ENCODE measurements around the gene COMMD10. TPM values are rescaled to one million over a fixed set of nuclear protein-coding genes. Genes with fewer than 3 reads are reported as not detected.

Gene COMMD10
- total and polyA plus RNA-seq, 2 donors (not counting 1 experiment from before 2014, with no cell fraction given), result 19.8 to 48.7 TPM

DNA sequence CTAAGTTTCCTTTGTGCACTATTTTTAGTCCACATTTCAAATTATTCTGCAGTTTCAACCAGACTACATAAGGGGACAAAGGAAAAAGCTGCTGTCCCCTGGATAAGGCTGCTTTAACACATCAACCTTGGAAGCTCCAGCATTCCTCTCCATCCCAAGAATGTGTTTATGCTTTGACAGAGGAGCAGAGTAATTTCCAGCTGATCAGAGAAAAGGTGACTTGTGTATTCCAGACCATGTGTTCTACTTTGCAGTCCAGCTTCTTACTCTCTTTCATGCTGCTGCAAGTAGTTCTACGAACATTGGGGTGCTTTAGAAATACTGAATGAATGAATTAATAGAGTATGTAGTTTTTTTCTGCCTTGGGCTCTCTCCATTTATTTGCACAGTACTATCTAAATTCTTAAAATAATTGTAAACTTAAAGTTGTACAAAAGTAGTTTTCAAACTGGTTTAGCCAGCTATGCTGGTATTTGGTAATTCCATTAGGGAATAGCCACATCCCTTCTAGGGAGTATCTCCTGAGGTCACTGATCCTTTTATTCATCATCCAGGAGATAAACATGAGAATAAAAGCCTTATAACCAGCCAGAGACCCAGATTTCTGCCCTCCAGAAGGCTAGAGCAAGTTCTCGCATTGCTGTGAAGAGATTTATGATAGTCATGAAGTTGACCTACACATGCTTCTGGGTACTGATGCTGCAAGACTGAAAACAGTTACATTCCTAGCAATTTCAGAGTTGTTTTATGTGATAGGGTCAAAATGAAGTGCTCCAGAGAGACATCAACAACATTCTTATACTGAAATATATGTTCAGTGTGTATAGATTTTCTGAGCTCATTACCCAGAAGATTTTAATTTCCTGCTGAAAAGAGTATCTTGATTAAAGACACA is 215.2 kb downstream of the COMMD10 start:
- no peak for ATAC-seq (ENCODE audit: low read depth)
- peaks cover 15 to 55% of the 10 kb centered on the region in 2 experiments for H3K36me3 ChIP-seq (replicated peaks in 1 of 2; ENCODE audit: control extremely low read depth in 1 of 2, control insufficient read depth in 1 of 2, extremely low read depth in 1 of 2, insufficient read depth in 2 of 2, low read length in 1 of 2)
- WGBS (ENCODE audit: insufficient coverage), result no CpG with 5 or more reads among the region's 2 CpGs
- H3K27ac ChIP-seq (ENCODE audit: low read length in 2 of 2), result no peak overlapping the region
- H3K4me2 ChIP-seq (replicated peaks; ENCODE audit: low read depth, low read length, poor library complexity, severe bottlenecking), result no peak overlapping the region
- H2AFZ ChIP-seq (ENCODE audit: insufficient read depth, low read depth, low read length, poor library complexity, severe bottlenecking), result no peak overlapping the region
- H3K27me3 ChIP-seq (replicated peaks in 1 of 4; ENCODE audit: control extremely low read depth in 1 of 4, control insufficient read depth in 3 of 4, insufficient read depth in 4 of 4, low read length in 3 of 4), result no peaks in the 10 kb centered on the region
- TF ChIP-seq, protein P1, sequence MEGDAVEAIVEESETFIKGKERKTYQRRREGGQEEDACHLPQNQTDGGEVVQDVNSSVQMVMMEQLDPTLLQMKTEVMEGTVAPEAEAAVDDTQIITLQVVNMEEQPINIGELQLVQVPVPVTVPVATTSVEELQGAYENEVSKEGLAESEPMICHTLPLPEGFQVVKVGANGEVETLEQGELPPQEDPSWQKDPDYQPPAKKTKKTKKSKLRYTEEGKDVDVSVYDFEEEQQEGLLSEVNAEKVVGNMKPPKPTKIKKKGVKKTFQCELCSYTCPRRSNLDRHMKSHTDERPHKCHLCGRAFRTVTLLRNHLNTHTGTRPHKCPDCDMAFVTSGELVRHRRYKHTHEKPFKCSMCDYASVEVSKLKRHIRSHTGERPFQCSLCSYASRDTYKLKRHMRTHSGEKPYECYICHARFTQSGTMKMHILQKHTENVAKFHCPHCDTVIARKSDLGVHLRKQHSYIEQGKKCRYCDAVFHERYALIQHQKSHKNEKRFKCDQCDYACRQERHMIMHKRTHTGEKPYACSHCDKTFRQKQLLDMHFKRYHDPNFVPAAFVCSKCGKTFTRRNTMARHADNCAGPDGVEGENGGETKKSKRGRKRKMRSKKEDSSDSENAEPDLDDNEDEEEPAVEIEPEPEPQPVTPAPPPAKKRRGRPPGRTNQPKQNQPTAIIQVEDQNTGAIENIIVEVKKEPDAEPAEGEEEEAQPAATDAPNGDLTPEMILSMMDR (IDR thresholded peaks at IDR 0.05), result no peak
- TF ChIP-seq EZH2 (IDR thresholded peaks at IDR 0.05; ENCODE audit: borderline replicate concordance, insufficient read depth, low read depth, low read length, poor library complexity, severe bottlenecking), result no peak
- no peak overlapping the region for H3K9ac ChIP-seq (ENCODE audit: low read length)
- H3K9me3 Mint-ChIP-seq (ENCODE audit: insufficient read depth), result peaks cover 20% of the 10 kb centered on the region
- no peaks in the 10 kb centered on the region for H3K4me1 Mint-ChIP-seq
- H3K79me2 ChIP-seq (ENCODE audit: control insufficient read depth, insufficient read depth, low read length), result no peaks in the 10 kb centered on the region
- DNase-seq, result no peak
- no peak overlapping the region for H3K27ac Mint-ChIP-seq
- peaks cover 5 to 16% (median 10%) of the 10 kb centered on the region in 3 donors for H3K9me3 ChIP-seq (ENCODE audit: control extremely low read depth in 1 of 3, control insufficient read depth in 2 of 3, insufficient read depth in 1 of 3, low read length in 2 of 3)
- H4K20me1 ChIP-seq (ENCODE audit: control insufficient read depth, insufficient read depth, low read length, poor library complexity, severe bottlenecking), result no peaks in the 10 kb centered on the region
- no peaks in the 10 kb centered on the region for H3K27me3 Mint-ChIP-seq
- POLR2A ChIA-PET, result no interaction called here
- CTCF ChIA-PET, result no interaction called here
- no peak overlapping the region for H3K4me3 ChIP-seq (ENCODE audit: control extremely low read depth in 1 of 5, extremely low read depth in 1 of 5, insufficient read depth in 1 of 5, low read depth in 2 of 5, low read length in 4 of 5)
- H3K4me3 Mint-ChIP-seq, result no peak overlapping the region
- H3K4me1 ChIP-seq (ENCODE audit: control insufficient read depth in 2 of 2, insufficient read depth in 2 of 2, low read length in 2 of 2), result no peaks in the 10 kb centered on the region
- intact Hi-C loops (cut with micrococcal nuclease), result no loop called here

DNA sequence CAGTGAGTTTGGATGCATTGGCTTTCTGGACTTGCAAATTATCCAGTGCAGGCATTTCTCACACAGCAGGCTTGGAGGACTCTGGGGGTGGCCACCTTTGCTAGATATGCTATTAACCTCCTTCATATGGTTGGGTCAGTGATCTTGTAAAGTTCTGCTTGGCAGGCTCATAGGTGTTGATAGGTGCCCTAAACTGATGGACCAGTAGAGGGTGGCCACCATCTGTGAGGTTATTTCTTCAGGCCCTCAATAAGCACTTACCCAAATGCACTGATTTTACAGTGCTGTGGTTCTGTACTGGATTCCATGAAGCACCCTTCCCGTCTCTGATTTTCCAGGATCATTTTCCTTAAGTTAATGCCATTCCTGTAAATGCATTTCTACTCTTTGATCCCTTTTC is 216.3 kb downstream of the COMMD10 start:
- POLR2A ChIA-PET, result no interaction called here
- CTCF ChIA-PET, result no interaction called here
- Histone ChIP-seq H3K36me3 (replicated peaks in 1 of 2; ENCODE audit: control extremely low read depth in 1 of 2, control insufficient read depth in 1 of 2, extremely low read depth in 1 of 2, insufficient read depth in 2 of 2, low read length in 1 of 2) (peaks cover 15 to 65% of the 10 kb centered on the region in 2 experiments), H3K4me1 (ENCODE audit: control insufficient read depth in 2 of 2, insufficient read depth in 2 of 2, low read length in 2 of 2) (no peaks in the 10 kb centered on the region), H3K79me2 (ENCODE audit: control insufficient read depth, insufficient read depth, low read length) (no peaks in the 10 kb centered on the region), H4K20me1 (ENCODE audit: control insufficient read depth, insufficient read depth, low read length, poor library complexity, severe bottlenecking) (no peaks in the 10 kb centered on the region), H3K27ac (ENCODE audit: low read length in 2 of 2) (no peak overlapping the region), H3K4me2 (replicated peaks; ENCODE audit: low read depth, low read length, poor library complexity, severe bottlenecking) (no peak overlapping the region), H3K4me3 (ENCODE audit: control extremely low read depth in 1 of 5, extremely low read depth in 1 of 5, insufficient read depth in 1 of 5, low read depth in 2 of 5, low read length in 4 of 5) (no peak overlapping the region), H2AFZ (ENCODE audit: insufficient read depth, low read depth, low read length, poor library complexity, severe bottlenecking) (no peak overlapping the region), H3K9me3 (ENCODE audit: control extremely low read depth in 1 of 3, control insufficient read depth in 2 of 3, insufficient read depth in 1 of 3, low read length in 2 of 3) (peaks cover 5 to 18% (median 10%) of the 10 kb centered on the region in 3 donors), H3K27me3 (replicated peaks in 1 of 4; ENCODE audit: control extremely low read depth in 1 of 4, control insufficient read depth in 3 of 4, insufficient read depth in 4 of 4, low read length in 3 of 4) (no peaks in the 10 kb centered on the region), H3K9ac (ENCODE audit: low read length) (no peak overlapping the region)
- TF ChIP-seq, protein P1 (IDR thresholded peaks at IDR 0.05), result no peak
- no peak for TF ChIP-seq EZH2 (IDR thresholded peaks at IDR 0.05; ENCODE audit: borderline replicate concordance, insufficient read depth, low read depth, low read length, poor library complexity, severe bottlenecking)
- ATAC-seq (ENCODE audit: low read depth) (no peak), DNase-seq (no peak)
- Mint-ChIP-seq H3K4me1 (no peaks in the 10 kb centered on the region), H3K9me3 (ENCODE audit: insufficient read depth) (peaks cover 26% of the 10 kb centered on the region), H3K4me3 (no peak overlapping the region), H3K27me3 (no peaks in the 10 kb centered on the region), H3K27ac (no peak overlapping the region)
- intact Hi-C loops (cut with micrococcal nuclease), result no loop called here
- WGBS (ENCODE audit: insufficient coverage), result no CpG with 5 or more reads among the region's 1 CpG
